ENCODE data around the gene FBXW7. TPM values are rescaled to one million over a fixed set of nuclear protein-coding genes. Genes with fewer than 3 reads are reported as not detected.

Gene FBXW7
- total and polyA plus RNA-seq, 2 of the 8 experiments (the other 6 are each of a cell fraction or from before 2014, with no cell fraction given): 6.0 to 26.7 TPM

GRCh38 chr4:152516156-152516555 lies 19.7 kb downstream of the FBXW7 start (continued):
- TF ChIP-seq RBBP5 (IDR thresholded peaks at IDR 0.05; ENCODE audit: borderline replicate concordance, low read depth, low read length): no peak
